GM21447 (cell line): ENCODE measurements around the gene RIOX2.
"Not testable (repeated sequence)": the region's sequence is repeated elsewhere in the genome, so short reads cannot be mapped to it uniquely, and the experiment has no call there.

ENCODE experiments used
- ATAC-seq: cut with Tn5 transposase; IDR thresholded peaks from one replicate; pipeline ENCODE4 v1.9.1; 2021; ENCODE audit not compliant: unreplicated experiment

The RIOX2 gene

GRCh38 chr3:97914388-97914787, 57.8 kb downstream of the RIOX2 start:
- ATAC-seq: no peak

GRCh38 chr3:97911459-97911858, 60.8 kb downstream of the RIOX2 start:
- no peak for ATAC-seq

GRCh38 chr3:97910931-97911351, 61.3 kb downstream of the RIOX2 start:
- ATAC-seq: no peak

- not testable (repeated sequence) for ATAC-seq
These were observed 61.9 kb downstream of the RIOX2 start for GRCh38 chr3:97910236-97910831.

- ATAC-seq: not testable (repeated sequence)
These were observed 62.4 kb downstream of the RIOX2 start for GRCh38 chr3:97909830-97910229.

GRCh38 chr3:97901313-97902248, 70.7 kb downstream of the RIOX2 start:
- no peak for ATAC-seq

- ATAC-seq: no peak
These were observed 72.9 kb downstream of the RIOX2 start for GRCh38 chr3:97899331-97899730.

GRCh38 chr3:97896547-97896946, 75.7 kb downstream of the RIOX2 start:
- no peak for ATAC-seq

- no peak for ATAC-seq
These were observed 76.1 kb downstream of the RIOX2 start for GRCh38 chr3:97896129-97896528.

GRCh38 chr3:97895216-97895615, 77.0 kb downstream of the RIOX2 start:
- ATAC-seq: peak; percentile 71

GRCh38 chr3:97892852-97893251, 79.4 kb downstream of the RIOX2 start:
- no peak for ATAC-seq
